NCI-H2196 treated with DMSO at 0.1 percent for 48 hours (cell line): Measurements from ENCODE around the gene TRIM40.

Source experiments
- DNase-seq: peaks from one replicate; lab custom pipeline; 2025; ENCODE audit not compliant: unreplicated experiment; lab: John Stamatoyannopoulos, UW

The TRIM40 gene

GRCh38 chr6:30135757-30136156, at the start of gene TRIM40:
TRIM40 (plus strand) TSS chr6:30136140; CDS start chr6:30137037, 897 bp downstream.
- DNase-seq: no peak

GRCh38 chr6:30087876-30088275, 48.1 kb upstream of the TRIM40 start:
- no peak for DNase-seq

GRCh38 chr6:30091577-30092381, 44.2 kb upstream of the TRIM40 start:
- DNase-seq: no peak

GRCh38 chr6:30092852-30093543, 42.9 kb upstream of the TRIM40 start:
- no peak for DNase-seq

- no peak for DNase-seq
Observed at GRCh38 chr6:30093951-30094661, 41.8 kb upstream of the TRIM40 start.

- no peak for DNase-seq
Observed at GRCh38 chr6:30096829-30097228, 39.1 kb upstream of the TRIM40 start.

GRCh38 chr6:30097902-30098768, 37.8 kb upstream of the TRIM40 start:
- no peak for DNase-seq

- DNase-seq: no peak
Observed at GRCh38 chr6:30100154-30100553, 35.8 kb upstream of the TRIM40 start.

- DNase-seq: no peak
Observed at GRCh38 chr6:30100585-30101443, 35.1 kb upstream of the TRIM40 start.

GRCh38 chr6:30101444-30102413, 34.2 kb upstream of the TRIM40 start:
- peak; percentile 49 for DNase-seq

- no peak for DNase-seq
Observed at GRCh38 chr6:30102414-30102969, 33.4 kb upstream of the TRIM40 start.

GRCh38 chr6:30102970-30103871, 32.7 kb upstream of the TRIM40 start:
- DNase-seq: peak; percentile 74

- DNase-seq: no peak
Observed at GRCh38 chr6:30103872-30104179, 32.1 kb upstream of the TRIM40 start.

GRCh38 chr6:30104661-30105060, 31.3 kb upstream of the TRIM40 start:
- DNase-seq: no peak

- DNase-seq: no peak
Observed at GRCh38 chr6:30111266-30111856, 24.6 kb upstream of the TRIM40 start.

- no peak for DNase-seq
Observed at GRCh38 chr6:30112402-30112994, 23.4 kb upstream of the TRIM40 start.
